Embryonic facial prominence (tissue), 1 donor: ENCODE measurements around the gene AS3MT.
"Not testable (repeated sequence)": the region's sequence is repeated elsewhere in the genome, so short reads cannot be mapped to it uniquely, and the experiment has no call there.

ENCODE experiments used
- DNase-seq: peaks from one replicate; pipeline ENCODE4 v3.0.0-alpha.2; 2016; ENCODE audit errors: extremely low spot score

The AS3MT gene

GRCh38 chr10:102919246-102919959 lies 50.1 kb downstream of the AS3MT start:
- DNase-seq = no peak

- DNase-seq = no peak
These were observed 50.9 kb downstream of the AS3MT start for GRCh38 chr10:102919992-102920739.

GRCh38 chr10:102923601-102924000 lies 54.3 kb downstream of the AS3MT start:
- no peak for DNase-seq

- DNase-seq = no peak
These were observed 57.6 kb downstream of the AS3MT start for GRCh38 chr10:102926842-102927241.

DNA sequence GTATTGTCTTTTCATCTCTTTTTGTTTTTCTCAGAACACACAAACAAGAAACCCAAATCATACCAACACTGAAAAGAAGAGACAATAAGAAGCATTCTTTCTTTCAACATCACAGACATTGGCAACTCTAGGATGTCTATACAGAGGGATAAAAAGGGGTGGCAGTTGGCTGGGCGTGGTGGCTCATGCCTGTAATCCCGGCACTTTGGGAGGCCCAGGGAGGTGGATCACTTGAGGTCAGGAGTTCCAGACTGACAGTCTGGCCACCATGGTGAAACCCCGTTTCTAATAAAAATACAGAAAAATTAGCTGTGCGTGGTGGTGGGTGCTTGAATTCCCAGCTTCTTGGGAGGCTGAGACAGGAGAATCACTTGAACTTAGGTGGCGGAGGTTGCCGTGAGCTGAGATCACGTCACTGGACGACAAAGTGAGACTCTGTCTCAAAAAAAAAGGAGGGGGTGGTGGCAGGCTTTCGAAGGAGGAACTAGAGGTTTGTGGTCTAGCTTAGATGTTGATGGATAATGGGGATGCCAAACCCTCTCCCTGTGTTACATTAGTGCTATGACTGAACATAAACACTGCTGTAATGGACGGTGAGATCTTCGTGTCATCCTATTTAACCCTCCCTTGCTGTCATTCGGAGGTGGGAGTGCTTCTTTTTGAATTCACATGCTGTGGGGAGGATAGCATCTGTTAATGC lies 58.2 kb downstream of the AS3MT start:
- no peak for DNase-seq

GRCh38 chr10:102928442-102928841 lies 59.2 kb downstream of the AS3MT start:
- not testable (repeated sequence) for DNase-seq

- DNase-seq = no peak
These were observed 61.5 kb downstream of the AS3MT start for GRCh38 chr10:102930720-102931119.

DNA sequence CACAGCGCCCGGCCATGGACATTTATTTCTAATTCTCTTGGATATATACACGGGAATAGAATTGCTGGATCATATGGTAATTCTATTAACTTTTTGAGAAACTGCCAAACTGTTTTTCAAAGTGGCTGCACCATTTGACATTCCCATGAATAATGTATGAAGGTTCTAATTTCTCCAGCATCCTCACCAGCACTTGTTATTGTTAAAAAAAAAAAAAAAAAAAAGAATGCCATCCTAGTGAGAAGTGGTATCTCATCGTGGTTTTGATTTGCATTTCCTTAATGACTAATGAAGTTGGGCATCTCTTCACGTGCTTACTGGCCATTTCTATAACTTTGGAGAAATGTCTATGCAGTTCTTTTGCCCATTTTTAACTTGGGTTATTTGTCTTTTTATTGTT lies 62.4 kb downstream of the AS3MT start:
- no peak for DNase-seq

GRCh38 chr10:102935505-102935904 lies 66.2 kb downstream of the AS3MT start:
- no peak for DNase-seq

GRCh38 chr10:102935939-102936605 lies 66.8 kb downstream of the AS3MT start:
- no peak for DNase-seq

- DNase-seq = no peak
These were observed 72.1 kb downstream of the AS3MT start for GRCh38 chr10:102941401-102941800.

DNA sequence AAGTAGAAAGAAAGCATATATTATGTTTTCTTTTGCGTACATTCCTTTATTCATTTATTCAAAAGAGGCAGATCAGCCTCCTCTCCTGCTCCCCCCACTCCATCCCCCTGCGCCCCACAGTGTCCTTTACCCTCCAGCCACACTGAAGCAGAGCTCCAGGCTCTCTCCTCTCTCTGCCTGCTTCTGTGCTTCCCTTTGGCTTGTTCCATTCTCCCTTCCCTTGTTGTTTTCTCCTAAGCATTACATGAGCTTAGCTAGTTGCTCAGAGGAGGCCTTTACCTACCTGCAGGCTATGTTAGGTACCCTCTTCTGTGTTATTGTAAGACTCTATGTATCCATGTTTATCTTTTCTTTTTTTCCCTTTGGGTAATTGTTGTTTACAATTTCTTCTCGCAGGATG lies 76.2 kb downstream of the AS3MT start:
- DNase-seq = no peak

GRCh38 chr10:102945962-102946361 lies 76.7 kb downstream of the AS3MT start:
- DNase-seq = no peak

- no peak for DNase-seq
These were observed 77.7 kb downstream of the AS3MT start for GRCh38 chr10:102946992-102947391.

DNA sequence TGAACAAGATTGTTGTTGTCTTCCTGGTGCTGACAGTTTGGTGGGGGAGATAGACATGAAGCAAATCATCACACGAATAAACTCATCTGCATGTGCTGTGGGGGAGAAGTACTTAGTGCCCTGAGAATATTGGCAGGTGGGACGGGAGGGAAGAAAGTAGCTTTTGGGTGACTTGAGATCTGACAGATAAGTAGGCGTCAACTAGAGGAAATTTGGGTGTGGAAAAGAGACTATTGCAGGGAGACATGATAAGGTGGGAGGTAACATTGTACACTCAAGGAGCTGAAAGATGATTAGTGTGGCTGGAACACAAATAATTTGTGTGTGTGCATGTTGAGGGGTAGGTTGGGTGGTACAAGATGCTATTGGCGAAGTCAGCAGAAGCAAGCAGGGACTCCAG lies 78.9 kb downstream of the AS3MT start:
- no peak for DNase-seq

DNA sequence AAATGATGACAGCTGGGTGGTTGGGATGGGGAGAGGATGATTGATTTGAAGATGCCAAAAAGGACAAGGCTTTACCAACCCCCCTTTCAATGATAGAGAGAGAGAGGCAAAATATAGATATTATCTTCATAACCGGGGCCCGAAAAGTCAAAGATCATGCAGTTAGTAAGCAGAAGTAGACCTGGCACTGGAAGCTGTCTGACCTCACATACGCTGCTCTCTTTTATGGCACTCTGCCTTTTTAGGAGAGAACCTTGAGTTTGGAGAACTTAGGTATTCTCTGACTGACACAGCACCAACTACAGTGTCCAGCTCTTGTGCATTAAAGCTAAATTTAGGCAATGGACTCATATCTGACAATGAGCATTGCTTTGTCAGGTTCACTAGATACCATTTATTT lies 79.5 kb downstream of the AS3MT start:
- no peak for DNase-seq

DNA sequence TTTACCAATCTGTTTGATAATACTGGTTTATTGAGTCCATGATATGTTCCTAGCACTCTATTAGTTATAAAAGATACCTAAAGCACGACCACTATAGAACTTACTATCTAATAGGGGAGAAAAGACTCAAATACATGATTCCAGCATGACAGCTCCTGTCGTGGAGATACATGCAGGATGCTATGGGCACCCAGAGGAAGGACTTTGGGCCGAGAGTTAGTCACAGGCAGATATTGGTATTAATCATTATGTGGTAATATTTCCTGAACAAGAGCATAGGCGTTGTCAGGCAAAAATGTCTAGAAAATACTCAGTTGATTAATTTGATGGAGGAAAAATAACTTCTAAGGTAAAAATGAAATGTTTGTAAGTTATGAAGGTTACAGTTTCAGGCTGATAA lies 80.6 kb downstream of the AS3MT start:
- DNase-seq = no peak

DNA sequence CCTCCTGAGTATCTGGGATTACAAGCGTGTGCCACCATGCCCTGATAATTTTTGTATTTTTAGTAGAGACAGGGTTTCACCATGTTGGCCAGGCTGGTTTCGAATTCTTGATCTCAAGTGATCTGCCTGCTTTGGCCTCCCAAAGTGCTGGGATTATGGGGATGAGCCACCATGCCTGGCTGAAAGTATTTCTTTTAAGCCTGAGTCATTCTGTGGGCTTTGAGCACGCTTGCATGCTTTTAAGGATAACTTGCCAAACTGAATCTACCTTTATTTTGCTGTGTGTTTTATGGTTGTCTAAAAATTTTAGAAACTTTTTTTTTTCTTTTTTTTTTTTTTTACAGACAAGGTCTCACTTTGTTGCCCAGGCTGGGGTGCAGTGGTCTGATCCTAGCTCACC lies 82.0 kb downstream of the AS3MT start:
- no peak for DNase-seq
